ENCODE results near the gene SMYD3.

SMYD3 gene

GRCh38 chr1:246214708-246215509, 292.2 kb downstream of the SMYD3 start:
- no peak overlapping the region for H3K4me3 ChIP-seq (ENCODE audit: extremely low read depth, insufficient read depth, low read length, poor library complexity, severe bottlenecking)
- H3K36me3 ChIP-seq (ENCODE audit: control insufficient read depth, insufficient read depth, low read length), result no peaks in the 10 kb centered on the region
- 90 to 92% methylated on average over 5 to 6 of the region's 9 CpGs for WGBS, 2 experiments (ENCODE audit: insufficient coverage in 2 of 2)
- H3K4me1 ChIP-seq (ENCODE audit: control insufficient read depth, insufficient read depth, low read length, poor library complexity, severe bottlenecking), result peaks cover 14% of the 10 kb centered on the region
- no peaks in the 10 kb centered on the region for H3K9me3 ChIP-seq (ENCODE audit: control insufficient read depth, low read length)
- H3K27ac ChIP-seq (ENCODE audit: low read depth, low read length, severe bottlenecking), result no peak overlapping the region

- peaks cover 14% of the 10 kb centered on the region for H3K4me1 ChIP-seq (ENCODE audit: control insufficient read depth, insufficient read depth, low read length, poor library complexity, severe bottlenecking)
- H3K27ac ChIP-seq (ENCODE audit: low read depth, low read length, severe bottlenecking), result no peak overlapping the region
- WGBS, 2 experiments (ENCODE audit: insufficient coverage in 2 of 2), result no CpG with 5 or more reads among the region's 1 CpG
- H3K9me3 ChIP-seq (ENCODE audit: control insufficient read depth, low read length), result no peaks in the 10 kb centered on the region
- no peak overlapping the region for H3K4me3 ChIP-seq (ENCODE audit: extremely low read depth, insufficient read depth, low read length, poor library complexity, severe bottlenecking)
- H3K36me3 ChIP-seq (ENCODE audit: control insufficient read depth, insufficient read depth, low read length), result no peaks in the 10 kb centered on the region
Observed at GRCh38 chr1:246213947-246214346, 293.1 kb downstream of the SMYD3 start.

- Histone ChIP-seq H3K9me3 (ENCODE audit: control insufficient read depth, low read length) (no peaks in the 10 kb centered on the region), H3K36me3 (ENCODE audit: control insufficient read depth, insufficient read depth, low read length) (no peaks in the 10 kb centered on the region), H3K27ac (ENCODE audit: low read depth, low read length, severe bottlenecking) (no peak overlapping the region), H3K4me1 (ENCODE audit: control insufficient read depth, insufficient read depth, low read length, poor library complexity, severe bottlenecking) (peaks cover 14% of the 10 kb centered on the region), H3K4me3 (ENCODE audit: extremely low read depth, insufficient read depth, low read length, poor library complexity, severe bottlenecking) (no peak overlapping the region)
- WGBS, 2 experiments (ENCODE audit: insufficient coverage in 2 of 2), result 89 to 100% methylated on average over 3 of the region's 3 CpGs
Observed at GRCh38 chr1:246213502-246213901, 293.6 kb downstream of the SMYD3 start.

GRCh38 chr1:246213036-246213435, 294.0 kb downstream of the SMYD3 start:
- Histone ChIP-seq H3K4me3 (ENCODE audit: extremely low read depth, insufficient read depth, low read length, poor library complexity, severe bottlenecking) (no peak overlapping the region), H3K9me3 (ENCODE audit: control insufficient read depth, low read length) (no peaks in the 10 kb centered on the region), H3K27ac (ENCODE audit: low read depth, low read length, severe bottlenecking) (no peak overlapping the region), H3K36me3 (ENCODE audit: control insufficient read depth, insufficient read depth, low read length) (no peaks in the 10 kb centered on the region), H3K4me1 (ENCODE audit: control insufficient read depth, insufficient read depth, low read length, poor library complexity, severe bottlenecking) (peaks cover 14% of the 10 kb centered on the region)
- 100% methylated on average over 1 of the region's 3 CpGs for WGBS, 2 experiments (ENCODE audit: insufficient coverage in 2 of 2)

- H3K4me1 ChIP-seq (ENCODE audit: control insufficient read depth, insufficient read depth, low read length, poor library complexity, severe bottlenecking), result peaks cover 14% of the 10 kb centered on the region
- H3K36me3 ChIP-seq (ENCODE audit: control insufficient read depth, insufficient read depth, low read length), result no peaks in the 10 kb centered on the region
- no peak overlapping the region for H3K27ac ChIP-seq (ENCODE audit: low read depth, low read length, severe bottlenecking)
- WGBS, 2 experiments (ENCODE audit: insufficient coverage in 2 of 2), result no CpG with 5 or more reads among the region's 2 CpGs
- no peak overlapping the region for H3K4me3 ChIP-seq (ENCODE audit: extremely low read depth, insufficient read depth, low read length, poor library complexity, severe bottlenecking)
- H3K9me3 ChIP-seq (ENCODE audit: control insufficient read depth, low read length), result no peaks in the 10 kb centered on the region
Observed at GRCh38 chr1:246212013-246212412, 295.1 kb downstream of the SMYD3 start.

GRCh38 chr1:246210756-246211155, 296.3 kb downstream of the SMYD3 start:
- H3K27ac ChIP-seq (ENCODE audit: low read depth, low read length, severe bottlenecking), result no peak overlapping the region

GRCh38 chr1:246208105-246208504, 299.0 kb downstream of the SMYD3 start:
- Histone ChIP-seq H3K9me3 (ENCODE audit: control insufficient read depth, low read length) (no peaks in the 10 kb centered on the region), H3K4me1 (ENCODE audit: control insufficient read depth, insufficient read depth, low read length, poor library complexity, severe bottlenecking) (peaks cover 11% of the 10 kb centered on the region), H3K4me3 (ENCODE audit: extremely low read depth, insufficient read depth, low read length, poor library complexity, severe bottlenecking) (no peak overlapping the region), H3K36me3 (ENCODE audit: control insufficient read depth, insufficient read depth, low read length) (no peaks in the 10 kb centered on the region), H3K27ac (ENCODE audit: low read depth, low read length, severe bottlenecking) (no peak overlapping the region)
- no CpG with 5 or more reads among the region's 2 CpGs for WGBS, 2 experiments (ENCODE audit: insufficient coverage in 2 of 2)

More at GRCh38 chr1:246210756-246211155, 296.3 kb downstream of the SMYD3 start:
- Histone ChIP-seq H3K9me3 (ENCODE audit: control insufficient read depth, low read length) (no peaks in the 10 kb centered on the region), H3K36me3 (ENCODE audit: control insufficient read depth, insufficient read depth, low read length) (no peaks in the 10 kb centered on the region), H3K4me1 (ENCODE audit: control insufficient read depth, insufficient read depth, low read length, poor library complexity, severe bottlenecking) (peaks cover 14% of the 10 kb centered on the region), H3K4me3 (ENCODE audit: extremely low read depth, insufficient read depth, low read length, poor library complexity, severe bottlenecking) (no peak overlapping the region)
- 42 to 64% methylated on average over 5 to 10 of the region's 10 CpGs for WGBS, 2 experiments (ENCODE audit: insufficient coverage in 2 of 2)

- H3K36me3 ChIP-seq (ENCODE audit: control insufficient read depth, insufficient read depth, low read length), result no peaks in the 10 kb centered on the region
- H3K4me1 ChIP-seq (ENCODE audit: control insufficient read depth, insufficient read depth, low read length, poor library complexity, severe bottlenecking), result peaks cover 4% of the 10 kb centered on the region
- H3K9me3 ChIP-seq (ENCODE audit: control insufficient read depth, low read length), result no peaks in the 10 kb centered on the region
- no peak overlapping the region for H3K4me3 ChIP-seq (ENCODE audit: extremely low read depth, insufficient read depth, low read length, poor library complexity, severe bottlenecking)
- no peak overlapping the region for H3K27ac ChIP-seq (ENCODE audit: low read depth, low read length, severe bottlenecking)
- 93 to 100% methylated on average over 5 of the region's 6 CpGs for WGBS, 2 experiments (ENCODE audit: insufficient coverage in 2 of 2)
Observed at GRCh38 chr1:246203180-246203579, 303.9 kb downstream of the SMYD3 start.

- no peaks in the 10 kb centered on the region for H3K36me3 ChIP-seq (ENCODE audit: control insufficient read depth, insufficient read depth, low read length)
- H3K9me3 ChIP-seq (ENCODE audit: control insufficient read depth, low read length), result no peaks in the 10 kb centered on the region
- 93 to 100% methylated on average over 3 of the region's 4 CpGs for WGBS, 2 experiments (ENCODE audit: insufficient coverage in 2 of 2)
- no peak overlapping the region for H3K27ac ChIP-seq (ENCODE audit: low read depth, low read length, severe bottlenecking)
- H3K4me3 ChIP-seq (ENCODE audit: extremely low read depth, insufficient read depth, low read length, poor library complexity, severe bottlenecking), result no peak overlapping the region
- peaks cover 4% of the 10 kb centered on the region for H3K4me1 ChIP-seq (ENCODE audit: control insufficient read depth, insufficient read depth, low read length, poor library complexity, severe bottlenecking)
Observed at GRCh38 chr1:246200738-246201137, 306.3 kb downstream of the SMYD3 start.

GRCh38 chr1:246200225-246200624, 306.9 kb downstream of the SMYD3 start:
- WGBS, 2 experiments (ENCODE audit: insufficient coverage in 2 of 2), result 92 to 95% methylated on average over 14 to 15 of the region's 15 CpGs
- Histone ChIP-seq H3K9me3 (ENCODE audit: control insufficient read depth, low read length) (no peaks in the 10 kb centered on the region), H3K4me1 (ENCODE audit: control insufficient read depth, insufficient read depth, low read length, poor library complexity, severe bottlenecking) (peaks cover 4% of the 10 kb centered on the region), H3K36me3 (ENCODE audit: control insufficient read depth, insufficient read depth, low read length) (no peaks in the 10 kb centered on the region), H3K4me3 (ENCODE audit: extremely low read depth, insufficient read depth, low read length, poor library complexity, severe bottlenecking) (no peak overlapping the region), H3K27ac (ENCODE audit: low read depth, low read length, severe bottlenecking) (no peak overlapping the region)

GRCh38 chr1:246199086-246199645, 307.9 kb downstream of the SMYD3 start:
- Histone ChIP-seq H3K36me3 (ENCODE audit: control insufficient read depth, insufficient read depth, low read length) (no peaks in the 10 kb centered on the region), H3K4me1 (ENCODE audit: control insufficient read depth, insufficient read depth, low read length, poor library complexity, severe bottlenecking) (no peaks in the 10 kb centered on the region)
- 82 to 86% methylated on average over 2 to 3 of the region's 4 CpGs for WGBS, 2 experiments (ENCODE audit: insufficient coverage in 2 of 2)

More at GRCh38 chr1:246199086-246199645, 307.9 kb downstream of the SMYD3 start:
- Histone ChIP-seq H3K9me3 (ENCODE audit: control insufficient read depth, low read length) (no peaks in the 10 kb centered on the region), H3K4me3 (ENCODE audit: extremely low read depth, insufficient read depth, low read length, poor library complexity, severe bottlenecking) (no peak overlapping the region), H3K27ac (ENCODE audit: low read depth, low read length, severe bottlenecking) (no peak overlapping the region)

Data from mesodermal cell (in vitro differentiated cells).